ENCODE data around the gene OLIG1.

The OLIG1 gene

DNA sequence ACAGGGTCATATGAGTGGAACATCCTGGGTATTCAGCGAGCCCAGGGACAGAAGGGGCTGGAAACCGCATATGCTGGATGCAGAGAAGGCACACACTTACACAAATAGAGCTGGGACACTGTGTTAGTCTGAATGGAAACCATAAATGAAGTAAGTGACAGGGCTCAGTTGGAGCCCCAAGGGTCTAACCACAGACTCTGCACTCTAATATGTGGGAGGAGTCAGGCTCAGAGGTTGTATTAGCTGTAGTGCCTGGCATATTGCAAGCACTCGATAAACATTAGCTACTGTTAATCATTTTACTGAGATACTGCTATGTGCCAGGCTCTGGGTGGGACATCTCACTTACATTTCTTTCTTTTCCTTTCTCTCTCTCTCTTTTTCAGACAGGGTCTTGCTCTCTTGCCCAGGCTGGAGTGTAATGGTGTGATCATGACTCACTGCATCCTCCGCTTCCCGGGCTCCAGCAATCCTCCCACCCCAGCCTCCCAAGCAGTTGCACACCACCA is 6.5 kb upstream of the OLIG1 start:
- Histone ChIP-seq H3K9me3 (ENCODE audit: control insufficient read depth, low read length) (no peaks in the 10 kb centered on the region), H3K27ac (ENCODE audit: low read depth, low read length, severe bottlenecking) (no peak overlapping the region), H3K4me1 (ENCODE audit: control insufficient read depth, insufficient read depth, low read length, poor library complexity, severe bottlenecking) (no peaks in the 10 kb centered on the region), H3K4me3 (ENCODE audit: extremely low read depth, insufficient read depth, low read length, poor library complexity, severe bottlenecking) (no peak overlapping the region), H3K36me3 (ENCODE audit: control insufficient read depth, insufficient read depth, low read length) (no peaks in the 10 kb centered on the region)
- WGBS, 2 experiments (ENCODE audit: insufficient coverage in 2 of 2), result 97 to 100% methylated on average over 2 to 3 of the region's 5 CpGs

DNA sequence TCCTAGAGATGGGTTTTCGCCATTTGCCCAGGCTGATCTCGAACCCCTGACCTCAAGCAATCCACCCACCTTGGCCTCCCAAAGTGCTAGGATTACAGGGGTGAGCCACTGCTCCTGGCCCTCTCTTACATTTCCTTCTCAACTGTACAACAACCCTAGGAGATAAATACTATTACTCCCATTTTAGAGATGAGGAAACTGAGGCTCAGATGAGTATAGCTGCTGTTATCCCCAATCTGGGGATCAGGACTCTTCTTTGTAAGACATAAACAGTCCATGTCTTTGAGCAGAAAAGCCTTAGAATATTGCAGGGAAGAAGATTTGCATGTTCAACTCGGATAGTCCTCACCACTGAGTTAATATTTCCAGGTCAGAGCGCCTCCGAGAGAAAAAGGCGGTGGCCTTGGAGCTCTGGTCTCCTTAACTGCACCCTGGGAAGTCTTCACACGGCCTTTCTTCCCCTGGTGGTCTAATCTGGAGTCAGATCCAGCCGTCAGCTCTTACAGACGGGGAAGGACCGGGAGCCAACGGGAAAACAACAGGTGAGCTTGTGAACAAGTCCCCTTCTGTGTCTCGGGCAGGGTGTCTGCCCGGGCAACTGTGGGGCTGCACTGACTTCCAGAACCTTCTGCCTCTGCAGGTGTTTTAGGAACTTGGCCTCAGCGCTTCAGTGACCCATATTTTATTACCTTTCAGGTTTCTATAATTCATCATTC is 5.9 kb upstream of the OLIG1 start:
- 26 to 34% methylated on average over 12 to 13 of the region's 14 CpGs for WGBS, 2 experiments (ENCODE audit: insufficient coverage in 2 of 2)
- Histone ChIP-seq H3K4me1 (ENCODE audit: control insufficient read depth, insufficient read depth, low read length, poor library complexity, severe bottlenecking) (no peaks in the 10 kb centered on the region), H3K27ac (ENCODE audit: low read depth, low read length, severe bottlenecking) (no peak overlapping the region), H3K4me3 (ENCODE audit: extremely low read depth, insufficient read depth, low read length, poor library complexity, severe bottlenecking) (no peak overlapping the region), H3K36me3 (ENCODE audit: control insufficient read depth, insufficient read depth, low read length) (no peaks in the 10 kb centered on the region), H3K9me3 (ENCODE audit: control insufficient read depth, low read length) (peaks cover 2% of the 10 kb centered on the region)

DNA sequence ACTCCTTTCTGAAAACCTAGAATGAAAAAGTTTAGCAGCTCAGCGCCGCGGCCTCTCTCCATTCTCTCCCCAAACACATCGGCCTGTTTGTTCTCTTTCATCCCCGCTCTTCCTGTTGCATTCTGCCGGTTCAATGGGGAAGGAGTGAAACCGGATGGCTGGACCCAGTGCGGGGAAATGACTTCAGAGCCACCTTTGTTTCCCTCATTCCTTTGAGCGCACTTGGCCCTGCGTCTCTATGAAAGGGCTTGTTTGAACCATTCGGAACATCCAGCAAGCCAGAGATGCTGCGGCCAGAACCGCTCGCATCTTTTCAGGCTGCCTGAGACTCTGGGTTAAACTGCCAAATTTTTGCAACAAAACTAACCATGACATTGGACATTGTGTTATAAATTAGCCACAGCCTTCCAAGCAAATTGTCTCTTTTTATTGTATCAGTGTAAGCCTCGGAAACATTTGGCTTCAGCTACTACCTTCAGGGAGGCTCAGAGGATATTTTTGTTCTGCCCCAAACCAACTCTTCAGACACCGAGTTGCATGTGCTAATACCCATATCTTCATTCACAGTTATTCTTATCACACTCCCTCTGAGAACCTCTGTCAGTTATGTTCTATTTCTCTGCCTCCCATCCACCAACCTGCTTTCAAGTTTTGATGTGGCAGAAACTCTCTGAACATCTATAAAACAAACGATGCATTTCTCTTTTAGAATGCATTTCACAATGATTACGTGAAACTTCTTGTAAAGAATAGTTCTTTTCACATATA is 5.1 kb upstream of the OLIG1 start:
- H3K4me1 ChIP-seq (ENCODE audit: control insufficient read depth, insufficient read depth, low read length, poor library complexity, severe bottlenecking), result no peaks in the 10 kb centered on the region
- WGBS, 2 experiments (ENCODE audit: insufficient coverage in 2 of 2), result 22 to 30% methylated on average over 16 to 17 of the region's 18 CpGs
- no peaks in the 10 kb centered on the region for H3K36me3 ChIP-seq (ENCODE audit: control insufficient read depth, insufficient read depth, low read length)
- peaks cover 5% of the 10 kb centered on the region for H3K9me3 ChIP-seq (ENCODE audit: control insufficient read depth, low read length)
- H3K4me3 ChIP-seq (ENCODE audit: extremely low read depth, insufficient read depth, low read length, poor library complexity, severe bottlenecking), result no peak overlapping the region
- H3K27ac ChIP-seq (ENCODE audit: low read depth, low read length, severe bottlenecking), result no peak overlapping the region

DNA sequence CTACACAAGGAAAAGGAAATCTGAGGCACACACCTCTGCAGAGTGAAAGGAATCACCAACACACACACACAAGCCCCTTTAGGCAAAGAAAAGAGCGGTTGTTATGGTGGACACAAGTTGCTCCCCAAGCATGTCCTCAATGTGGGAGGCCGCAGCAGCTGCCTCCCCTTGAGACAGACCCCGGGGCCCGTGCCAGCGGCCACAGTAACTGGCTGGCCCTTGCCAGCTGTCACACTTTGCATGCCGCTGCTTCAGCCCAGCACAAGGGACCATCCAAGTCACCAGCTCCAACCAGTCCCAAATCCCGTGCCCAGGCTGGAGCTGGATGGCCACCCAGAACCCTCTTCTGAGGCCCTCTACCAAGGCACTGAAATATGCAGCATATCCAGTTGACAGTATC is 2.9 kb upstream of the OLIG1 start:
- peaks cover 12% of the 10 kb centered on the region for H3K4me1 ChIP-seq (ENCODE audit: control insufficient read depth, insufficient read depth, low read length, poor library complexity, severe bottlenecking)
- H3K36me3 ChIP-seq (ENCODE audit: control insufficient read depth, insufficient read depth, low read length), result no peaks in the 10 kb centered on the region
- H3K4me3 ChIP-seq (ENCODE audit: extremely low read depth, insufficient read depth, low read length, poor library complexity, severe bottlenecking), result no peak overlapping the region
- no peak overlapping the region for H3K27ac ChIP-seq (ENCODE audit: low read depth, low read length, severe bottlenecking)
- 92 to 96% methylated on average over 6 of the region's 7 CpGs for WGBS, 2 experiments (ENCODE audit: insufficient coverage in 2 of 2)
- H3K9me3 ChIP-seq (ENCODE audit: control insufficient read depth, low read length), result peaks cover 5% of the 10 kb centered on the region

DNA sequence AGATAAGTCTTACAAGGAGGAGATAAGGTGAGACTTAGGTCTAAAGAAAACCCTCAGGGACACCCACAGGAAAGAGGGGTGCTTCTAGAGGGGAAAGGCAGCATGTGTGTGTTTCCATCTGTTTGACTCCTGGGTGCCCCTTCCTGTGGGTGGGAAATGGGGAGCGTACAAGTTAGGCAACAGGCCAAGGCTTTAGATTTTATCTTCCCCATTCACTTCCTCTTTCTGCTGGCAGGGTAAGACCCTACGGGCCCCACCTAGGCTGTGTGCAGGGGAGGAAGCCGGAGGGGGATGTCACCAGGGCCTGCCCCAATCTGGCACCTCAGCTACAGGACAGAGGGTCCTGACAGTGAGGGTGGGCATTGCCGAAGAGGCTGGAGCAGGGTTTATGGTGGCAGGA is 2.5 kb upstream of the OLIG1 start:
- Histone ChIP-seq H3K4me3 (ENCODE audit: extremely low read depth, insufficient read depth, low read length, poor library complexity, severe bottlenecking) (no peak overlapping the region), H3K4me1 (ENCODE audit: control insufficient read depth, insufficient read depth, low read length, poor library complexity, severe bottlenecking) (peaks cover 12% of the 10 kb centered on the region), H3K9me3 (ENCODE audit: control insufficient read depth, low read length) (peaks cover 5% of the 10 kb centered on the region), H3K27ac (ENCODE audit: low read depth, low read length, severe bottlenecking) (no peak overlapping the region), H3K36me3 (ENCODE audit: control insufficient read depth, insufficient read depth, low read length) (no peaks in the 10 kb centered on the region)
- WGBS, 2 experiments (ENCODE audit: insufficient coverage in 2 of 2), result 94 to 100% methylated on average over 1 to 3 of the region's 4 CpGs

DNA sequence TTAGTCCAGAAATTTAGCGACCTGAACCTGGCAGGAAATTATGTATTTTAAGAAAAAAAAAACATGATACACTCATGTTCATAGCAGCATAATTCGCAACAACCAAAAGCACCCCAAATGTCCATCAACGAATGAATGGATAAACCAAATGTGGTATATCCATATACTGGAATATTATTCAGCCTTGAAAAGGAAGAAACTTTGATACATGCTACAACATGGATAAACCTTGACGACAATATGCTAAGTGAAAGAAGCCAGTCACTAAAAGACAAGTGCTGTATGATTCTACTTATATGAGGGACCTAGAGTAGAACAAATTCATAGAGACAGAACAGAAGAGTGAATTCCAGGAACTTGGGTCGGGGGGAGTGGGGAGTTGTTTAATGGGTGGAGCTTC is 698 bp upstream of the OLIG1 start:
- H3K27ac ChIP-seq (ENCODE audit: low read depth, low read length, severe bottlenecking), result no peak overlapping the region
- no peaks in the 10 kb centered on the region for H3K36me3 ChIP-seq (ENCODE audit: control insufficient read depth, insufficient read depth, low read length)
- no peak overlapping the region for H3K4me3 ChIP-seq (ENCODE audit: extremely low read depth, insufficient read depth, low read length, poor library complexity, severe bottlenecking)
- peaks cover 5% of the 10 kb centered on the region for H3K9me3 ChIP-seq (ENCODE audit: control insufficient read depth, low read length)
- WGBS, 2 experiments (ENCODE audit: insufficient coverage in 2 of 2), result 33% methylated on average over 1 of the region's 5 CpGs; no CpG with 5 or more reads in 1 of the 2 experiments
- H3K4me1 ChIP-seq (ENCODE audit: control insufficient read depth, insufficient read depth, low read length, poor library complexity, severe bottlenecking), result peaks cover 12% of the 10 kb centered on the region

DNA sequence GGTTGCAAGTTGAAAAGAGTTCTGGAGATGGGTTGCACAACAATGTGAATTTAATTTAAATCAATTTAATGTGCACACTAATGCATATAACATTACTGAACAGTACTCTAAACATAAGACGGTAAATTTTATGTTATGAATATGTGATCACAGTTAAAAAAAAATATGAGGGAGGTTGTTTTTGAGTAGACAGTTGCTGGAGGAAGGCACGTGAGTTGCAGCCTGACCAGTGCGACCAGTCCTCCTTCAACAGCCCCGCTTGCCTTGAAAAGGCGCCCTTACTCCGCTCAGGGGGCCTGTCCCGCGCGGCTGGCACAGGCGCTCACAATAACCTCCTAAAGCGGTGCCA is 322 bp upstream of the OLIG1 start:
- Histone ChIP-seq H3K27ac (ENCODE audit: low read depth, low read length, severe bottlenecking) (no peak overlapping the region), H3K9me3 (ENCODE audit: control insufficient read depth, low read length) (peaks cover 5% of the 10 kb centered on the region), H3K36me3 (ENCODE audit: control insufficient read depth, insufficient read depth, low read length) (no peaks in the 10 kb centered on the region), H3K4me3 (ENCODE audit: extremely low read depth, insufficient read depth, low read length, poor library complexity, severe bottlenecking) (no peak overlapping the region), H3K4me1 (ENCODE audit: control insufficient read depth, insufficient read depth, low read length, poor library complexity, severe bottlenecking) (peaks cover 12% of the 10 kb centered on the region)
- 0 to 2% methylated on average over 2 to 10 of the region's 11 CpGs for WGBS, 2 experiments (ENCODE audit: insufficient coverage in 2 of 2)

DNA sequence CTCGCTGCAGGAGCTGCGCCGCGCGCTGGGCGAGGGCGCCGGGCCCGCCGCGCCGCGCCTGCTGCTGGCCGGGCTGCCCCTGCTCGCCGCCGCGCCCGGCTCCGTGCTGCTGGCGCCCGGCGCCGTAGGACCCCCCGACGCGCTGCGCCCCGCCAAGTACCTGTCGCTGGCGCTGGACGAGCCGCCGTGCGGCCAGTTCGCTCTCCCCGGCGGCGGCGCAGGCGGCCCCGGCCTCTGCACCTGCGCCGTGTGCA is 730 bp downstream of the OLIG1 start:
- H3K9me3 ChIP-seq (ENCODE audit: control insufficient read depth, low read length), result peaks cover 5% of the 10 kb centered on the region
- H3K4me3 ChIP-seq (ENCODE audit: extremely low read depth, insufficient read depth, low read length, poor library complexity, severe bottlenecking), result peak overlapping the region; percentile 26
- H3K4me1 ChIP-seq (ENCODE audit: control insufficient read depth, insufficient read depth, low read length, poor library complexity, severe bottlenecking), result peaks cover 12% of the 10 kb centered on the region
- H3K36me3 ChIP-seq (ENCODE audit: control insufficient read depth, insufficient read depth, low read length), result no peaks in the 10 kb centered on the region
- H3K27ac ChIP-seq (ENCODE audit: low read depth, low read length, severe bottlenecking), result no peak overlapping the region
- 0 to 1% methylated on average over 34 to 43 of the region's 44 CpGs for WGBS, 2 experiments (ENCODE audit: insufficient coverage in 2 of 2)

DNA sequence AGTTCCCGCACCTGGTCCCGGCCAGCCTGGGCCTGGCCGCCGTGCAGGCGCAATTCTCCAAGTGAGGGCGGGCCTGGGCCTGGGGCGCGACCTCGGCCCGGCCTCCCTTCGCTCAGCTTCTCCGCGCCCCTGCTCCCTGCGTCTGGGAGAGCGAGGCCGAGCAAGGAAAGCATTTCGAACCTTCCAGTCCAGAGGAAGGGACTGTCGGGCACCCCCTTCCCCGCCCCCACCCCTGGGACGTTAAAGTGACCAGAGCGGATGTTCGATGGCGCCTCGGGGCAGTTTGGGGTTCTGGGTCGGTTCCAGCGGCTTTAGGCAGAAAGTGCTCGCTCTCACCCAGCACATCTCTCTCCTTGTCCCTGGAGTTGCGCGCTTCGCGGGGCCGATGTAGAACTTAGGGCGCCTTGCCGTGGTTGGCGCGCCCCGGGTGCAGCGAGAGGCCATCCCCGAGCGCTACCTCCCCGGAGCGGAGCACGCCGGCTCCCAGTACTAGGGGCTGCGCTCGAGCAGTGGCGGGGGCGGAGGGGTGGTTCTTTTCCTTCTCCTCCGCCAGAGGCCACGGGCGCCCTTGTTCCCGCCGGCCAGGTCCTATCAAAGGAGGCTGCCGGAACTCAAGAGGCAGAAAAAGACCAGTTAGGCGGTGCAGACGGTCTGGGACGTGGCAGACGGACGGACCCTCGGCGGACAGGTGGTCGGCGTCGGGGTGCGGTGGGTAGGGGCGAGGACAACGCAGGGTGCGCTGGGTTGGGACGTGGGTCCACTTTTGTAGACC is 1.2 kb downstream of the OLIG1 start:
- H3K4me1 ChIP-seq (ENCODE audit: control insufficient read depth, insufficient read depth, low read length, poor library complexity, severe bottlenecking), result peaks cover 12% of the 10 kb centered on the region
- H3K27ac ChIP-seq (ENCODE audit: low read depth, low read length, severe bottlenecking), result no peak overlapping the region
- 0 to 1% methylated on average over 46 to 53 of the region's 69 CpGs for WGBS, 2 experiments (ENCODE audit: insufficient coverage in 2 of 2)
- H3K4me3 ChIP-seq (ENCODE audit: extremely low read depth, insufficient read depth, low read length, poor library complexity, severe bottlenecking), result no peak overlapping the region
- no peaks in the 10 kb centered on the region for H3K36me3 ChIP-seq (ENCODE audit: control insufficient read depth, insufficient read depth, low read length)
- H3K9me3 ChIP-seq (ENCODE audit: control insufficient read depth, low read length), result peaks cover 5% of the 10 kb centered on the region

DNA sequence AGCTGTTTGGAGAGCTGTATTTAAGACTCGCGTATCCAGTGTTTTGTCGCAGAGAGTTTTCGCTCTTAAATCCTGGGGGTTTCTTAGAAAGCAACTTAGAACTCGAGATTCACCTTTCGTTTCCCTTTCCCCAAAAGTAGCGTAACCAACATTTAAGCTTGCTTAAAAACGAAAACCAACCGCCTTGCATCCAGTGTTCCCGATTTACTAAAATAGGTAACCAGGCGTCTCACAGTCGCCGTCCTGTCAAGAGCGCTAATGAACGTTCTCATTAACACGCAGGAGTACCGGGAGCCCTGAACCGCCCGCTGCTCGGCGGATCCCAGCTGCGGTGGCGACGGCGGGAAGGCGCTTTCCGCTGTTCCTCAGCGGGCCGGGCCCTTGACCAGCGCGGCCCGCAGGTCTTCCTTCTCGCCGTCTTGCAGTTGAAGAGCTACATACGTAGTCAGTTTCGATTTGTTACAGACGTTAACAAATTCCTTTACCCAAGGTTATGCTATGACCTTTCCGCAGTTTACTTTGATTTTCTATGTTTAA is 1.9 kb downstream of the OLIG1 start:
- H3K27ac ChIP-seq (ENCODE audit: low read depth, low read length, severe bottlenecking), result no peak overlapping the region
- H3K4me3 ChIP-seq (ENCODE audit: extremely low read depth, insufficient read depth, low read length, poor library complexity, severe bottlenecking), result no peak overlapping the region
- WGBS, 2 experiments (ENCODE audit: insufficient coverage in 2 of 2), result 1% methylated on average over 31 of the region's 38 CpGs
- peaks cover 12% of the 10 kb centered on the region for H3K4me1 ChIP-seq (ENCODE audit: control insufficient read depth, insufficient read depth, low read length, poor library complexity, severe bottlenecking)
- no peaks in the 10 kb centered on the region for H3K36me3 ChIP-seq (ENCODE audit: control insufficient read depth, insufficient read depth, low read length)
- H3K9me3 ChIP-seq (ENCODE audit: control insufficient read depth, low read length), result peaks cover 5% of the 10 kb centered on the region
